AG09319 (cell line): ENCODE data around the gene LCN12.

Source experiments
- DNase-seq: peaks from one replicate; pipeline ENCODE4 v3.0.0-alpha.2; 2010; ENCODE audit warnings: low read depth; ENCODE audit errors: extremely low read depth
- TF ChIP-seq, protein P1 (sequence below): IDR thresholded peaks from 2 replicates; pipeline ENCODE4 v1.5.1; 2011; ENCODE audit warnings: low read depth, mild to moderate bottlenecking, inconsistent platforms, low read length, moderate library complexity

LCN12 gene

DNA sequence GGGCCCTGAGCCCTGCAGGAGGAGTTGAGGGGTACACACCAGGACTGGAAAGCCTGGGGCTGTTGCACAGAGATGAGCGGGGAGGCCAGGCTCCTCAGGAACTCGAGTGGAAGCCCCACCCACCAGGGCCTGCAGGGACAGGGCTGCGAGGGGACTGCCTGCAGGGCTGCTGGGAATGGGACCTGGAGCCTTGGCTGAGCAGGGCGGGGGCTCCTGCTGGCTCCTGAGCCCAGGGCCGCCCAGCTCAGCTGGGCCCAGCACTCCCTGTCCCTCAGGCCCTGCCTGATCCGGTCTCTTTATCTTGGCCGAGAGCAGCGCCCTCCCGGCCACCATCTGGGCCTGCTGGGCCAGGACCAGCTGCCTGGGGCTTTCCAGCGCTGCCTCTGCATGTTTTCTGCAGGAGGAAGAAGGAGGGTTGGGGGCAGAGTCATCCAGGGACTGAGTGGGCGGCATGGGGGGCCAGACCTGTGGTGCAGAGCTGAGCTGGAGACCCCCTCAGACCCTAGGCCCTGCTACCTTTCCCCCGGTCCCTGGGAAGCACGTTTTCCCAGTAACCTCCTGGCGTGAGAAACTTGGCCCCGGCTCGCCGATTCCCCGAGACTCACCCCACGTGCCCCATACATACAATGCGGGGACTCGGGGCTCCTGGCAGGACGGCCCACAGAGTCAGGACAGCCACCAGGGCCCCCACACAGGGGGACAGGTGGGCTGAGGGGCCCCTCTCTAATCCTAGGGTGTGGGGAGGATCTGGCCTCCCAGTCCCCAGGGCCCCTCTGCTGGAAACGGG lies 9.4 kb downstream of the LCN12 start:
- TF ChIP-seq, protein P1, sequence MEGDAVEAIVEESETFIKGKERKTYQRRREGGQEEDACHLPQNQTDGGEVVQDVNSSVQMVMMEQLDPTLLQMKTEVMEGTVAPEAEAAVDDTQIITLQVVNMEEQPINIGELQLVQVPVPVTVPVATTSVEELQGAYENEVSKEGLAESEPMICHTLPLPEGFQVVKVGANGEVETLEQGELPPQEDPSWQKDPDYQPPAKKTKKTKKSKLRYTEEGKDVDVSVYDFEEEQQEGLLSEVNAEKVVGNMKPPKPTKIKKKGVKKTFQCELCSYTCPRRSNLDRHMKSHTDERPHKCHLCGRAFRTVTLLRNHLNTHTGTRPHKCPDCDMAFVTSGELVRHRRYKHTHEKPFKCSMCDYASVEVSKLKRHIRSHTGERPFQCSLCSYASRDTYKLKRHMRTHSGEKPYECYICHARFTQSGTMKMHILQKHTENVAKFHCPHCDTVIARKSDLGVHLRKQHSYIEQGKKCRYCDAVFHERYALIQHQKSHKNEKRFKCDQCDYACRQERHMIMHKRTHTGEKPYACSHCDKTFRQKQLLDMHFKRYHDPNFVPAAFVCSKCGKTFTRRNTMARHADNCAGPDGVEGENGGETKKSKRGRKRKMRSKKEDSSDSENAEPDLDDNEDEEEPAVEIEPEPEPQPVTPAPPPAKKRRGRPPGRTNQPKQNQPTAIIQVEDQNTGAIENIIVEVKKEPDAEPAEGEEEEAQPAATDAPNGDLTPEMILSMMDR, result no peak

GRCh38 chr9:136962163-136962562 lies 10.1 kb downstream of the LCN12 start:
- TF ChIP-seq, protein P1, result no peak

More for the DNA sequence above, 9.4 kb downstream of the LCN12 start:
- DNase-seq, result no peak

GRCh38 chr9:136962701-136963248 lies 10.7 kb downstream of the LCN12 start:
- TF ChIP-seq, protein P1, result no peak
- DNase-seq, result no peak

More at GRCh38 chr9:136962163-136962562, 10.1 kb downstream of the LCN12 start:
- no peak for DNase-seq

- TF ChIP-seq, protein P1, result no peak
- no peak for DNase-seq
Observed at GRCh38 chr9:136963341-136963740, 11.3 kb downstream of the LCN12 start.

DNA sequence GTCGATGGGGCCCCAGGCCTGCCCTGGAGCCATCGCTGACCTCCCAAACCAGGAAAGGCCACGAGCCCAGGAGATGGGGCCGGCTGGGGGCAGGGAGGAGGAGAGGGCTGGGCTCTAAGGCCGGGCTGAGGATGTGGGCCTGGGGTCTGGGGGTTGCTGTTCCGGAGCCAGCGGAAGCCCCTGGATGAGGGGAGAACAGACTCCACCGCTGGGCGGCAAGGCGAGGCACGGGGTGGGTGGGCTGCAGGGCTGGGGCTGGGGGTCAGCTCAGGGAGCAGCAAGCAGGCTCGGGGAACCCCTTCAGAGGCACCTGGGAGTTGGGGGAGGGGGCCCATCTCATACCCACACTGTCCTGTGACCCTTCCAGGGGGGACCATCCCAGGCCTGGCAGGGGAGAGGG lies 11.7 kb downstream of the LCN12 start:
- TF ChIP-seq, protein P1, result no peak
- DNase-seq, result no peak

DNA sequence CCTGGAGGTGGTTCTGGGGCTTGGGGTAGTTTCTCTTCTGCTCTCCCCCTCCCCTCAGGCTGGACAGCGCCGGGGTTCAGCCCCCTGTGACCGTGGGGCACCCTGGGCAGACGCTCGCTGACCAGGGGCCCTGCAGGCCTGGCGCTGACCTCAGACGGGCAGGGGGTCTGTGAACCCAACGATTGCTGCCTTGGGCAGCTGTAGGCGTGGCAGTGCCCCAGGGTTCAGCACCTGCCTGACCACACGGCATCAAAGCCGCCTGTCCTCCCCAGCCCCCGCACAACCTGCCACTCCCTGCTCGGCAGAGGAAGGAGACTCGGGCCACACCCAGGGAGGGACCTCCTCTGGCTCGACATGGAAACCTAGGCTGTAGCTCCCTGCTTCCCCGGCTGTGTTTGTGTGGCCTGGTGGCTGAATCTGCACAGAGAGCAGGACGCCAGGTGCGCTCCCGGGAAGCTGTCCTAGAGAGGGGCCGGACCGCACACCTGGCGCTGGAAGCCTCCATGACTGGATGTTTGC lies 12.2 kb downstream of the LCN12 start:
- TF ChIP-seq, protein P1, result no peak
- DNase-seq, result no peak

DNA sequence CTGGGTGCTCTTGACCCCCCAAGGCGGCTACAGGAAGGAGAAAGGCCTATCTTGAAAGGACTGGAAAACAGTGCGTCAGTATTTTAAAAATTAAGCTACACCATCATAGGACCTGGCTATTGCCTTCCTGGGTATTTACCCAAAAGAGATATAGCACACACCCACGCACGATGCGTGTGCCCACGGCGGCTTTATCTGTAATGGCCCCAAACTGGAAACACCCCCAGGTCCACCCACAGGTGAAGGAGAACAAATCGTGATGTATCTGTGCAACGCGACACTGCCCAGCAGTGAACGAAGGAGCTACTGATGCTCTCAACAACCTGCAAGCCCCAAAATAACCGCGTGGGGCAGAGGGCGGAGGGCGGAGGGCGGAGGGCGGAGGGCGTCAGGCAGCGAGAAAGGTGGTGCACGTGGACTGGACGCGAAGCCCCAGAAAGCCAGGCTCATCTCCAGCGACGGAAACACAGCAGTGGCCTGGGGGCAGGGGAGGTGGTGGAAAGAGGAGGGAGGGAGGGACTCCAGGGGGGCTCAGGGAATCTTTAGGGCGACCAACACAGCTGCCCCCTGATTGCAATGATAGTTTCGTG lies 12.9 kb downstream of the LCN12 start:
- no peak for DNase-seq
- TF ChIP-seq, protein P1, result no peak
